ENCODE data around the gene C19orf53. TPM values are rescaled to one million over a fixed set of nuclear protein-coding genes. Genes with fewer than 3 reads are reported as not detected.

C19orf53 gene
- total and polyA plus RNA-seq, 2 donors from 2014 or later, result 62.7 to 264 TPM

GRCh38 chr19:13804830-13805683, 30.8 kb downstream of the C19orf53 start:
- no peaks in the 10 kb centered on the region for H3K27me3 ChIP-seq (ENCODE audit: control insufficient read depth, insufficient read depth, low read length)
- no peak overlapping the region for H3K4me3 ChIP-seq (ENCODE audit: low read length in 3 of 3)
- no peaks in the 10 kb centered on the region for H3K9me3 ChIP-seq (ENCODE audit: control insufficient read depth in 2 of 3, insufficient read depth in 1 of 3, low read length in 3 of 3)
- intact Hi-C loops (cut with DNase I), result no loop called here
- H3K9ac ChIP-seq (ENCODE audit: low read length in 3 of 3), result no peak overlapping the region
- no peaks in the 10 kb centered on the region for H3K4me1 ChIP-seq (ENCODE audit: control insufficient read depth in 2 of 3, insufficient read depth in 2 of 3, low read depth in 1 of 3, low read length in 3 of 3)
- DNase-seq, result peak in 2 of 5 donors; percentile 42
- no peak for TF ChIP-seq CTCF (IDR thresholded peaks at IDR 0.05; ENCODE audit: borderline replicate concordance, extremely low read depth, insufficient read depth)
- no peak overlapping the region for H3K27ac ChIP-seq (ENCODE audit: low read depth in 2 of 2, low read length in 2 of 2)
- no peak for FAIRE-seq
- H3K36me3 ChIP-seq (ENCODE audit: control insufficient read depth in 2 of 3, insufficient read depth in 3 of 3, low read length in 3 of 3), result peaks cover 0 to 9% (median 2%) of the 10 kb centered on the region in 3 donors

GRCh38 chr19:13806728-13807127, 32.5 kb downstream of the C19orf53 start:
- TF ChIP-seq CTCF (IDR thresholded peaks at IDR 0.05; ENCODE audit: borderline replicate concordance, extremely low read depth, insufficient read depth), result no peak
- Histone ChIP-seq H3K36me3 (ENCODE audit: control insufficient read depth in 2 of 3, insufficient read depth in 3 of 3, low read length in 3 of 3) (peaks cover 0 to 9% (median 2%) of the 10 kb centered on the region in 3 donors), H3K27me3 (ENCODE audit: control insufficient read depth, insufficient read depth, low read length) (no peaks in the 10 kb centered on the region), H3K27ac (ENCODE audit: low read depth in 2 of 2, low read length in 2 of 2) (no peak overlapping the region), H3K9me3 (ENCODE audit: control insufficient read depth in 2 of 3, insufficient read depth in 1 of 3, low read length in 3 of 3) (no peaks in the 10 kb centered on the region), H3K4me1 (ENCODE audit: control insufficient read depth in 2 of 3, insufficient read depth in 2 of 3, low read depth in 1 of 3, low read length in 3 of 3) (no peaks in the 10 kb centered on the region), H3K4me3 (ENCODE audit: low read length in 3 of 3) (no peak overlapping the region), H3K9ac (ENCODE audit: low read length in 3 of 3) (no peak overlapping the region)
- DNase-seq, result no peak
- intact Hi-C loops (cut with DNase I), result no loop called here
- FAIRE-seq, result no peak

GRCh38 chr19:13807421-13808021, 33.3 kb downstream of the C19orf53 start:
- FAIRE-seq, result no peak
- intact Hi-C loops (cut with DNase I), result no loop called here
- no peaks in the 10 kb centered on the region for H3K4me1 ChIP-seq (ENCODE audit: control insufficient read depth in 2 of 3, insufficient read depth in 2 of 3, low read depth in 1 of 3, low read length in 3 of 3)
- no peak overlapping the region for H3K9ac ChIP-seq (ENCODE audit: low read length in 3 of 3)
- H3K27ac ChIP-seq (ENCODE audit: low read depth in 2 of 2, low read length in 2 of 2), result no peak overlapping the region
- H3K4me3 ChIP-seq (ENCODE audit: low read length in 3 of 3), result no peak overlapping the region
- no peak for TF ChIP-seq CTCF (IDR thresholded peaks at IDR 0.05; ENCODE audit: borderline replicate concordance, extremely low read depth, insufficient read depth)
- H3K9me3 ChIP-seq (ENCODE audit: control insufficient read depth in 2 of 3, insufficient read depth in 1 of 3, low read length in 3 of 3), result no peaks in the 10 kb centered on the region
- DNase-seq, result no peak
- H3K27me3 ChIP-seq (ENCODE audit: control insufficient read depth, insufficient read depth, low read length), result no peaks in the 10 kb centered on the region
- peaks cover 0 to 9% (median 2%) of the 10 kb centered on the region in 3 donors for H3K36me3 ChIP-seq (ENCODE audit: control insufficient read depth in 2 of 3, insufficient read depth in 3 of 3, low read length in 3 of 3)
